UCSD-AML1 (cell line): ENCODE data around the gene ZBTB47.

Experiments used
- DNase-seq: peaks from one replicate; lab custom pipeline; 2025; ENCODE audit not compliant: unreplicated experiment; lab: John Stamatoyannopoulos, UW

Gene ZBTB47

GRCh38 chr3:42653560-42654330, at the start of gene ZBTB47:
ZBTB47 (plus strand) TSS chr3:42653697; CDS start chr3:42658356, 4,659 bp downstream.
- DNase-seq, result peak; percentile 67

- DNase-seq, result no peak
Observed at GRCh38 chr3:42605546-42606173, 47.8 kb upstream of the ZBTB47 start.

- no peak for DNase-seq
Observed at GRCh38 chr3:42608581-42608980, 44.9 kb upstream of the ZBTB47 start.

- DNase-seq, result no peak
Observed at GRCh38 chr3:42610976-42611375, 42.5 kb upstream of the ZBTB47 start.

GRCh38 chr3:42612217-42612616, 41.3 kb upstream of the ZBTB47 start:
- no peak for DNase-seq

GRCh38 chr3:42612928-42613327, 40.6 kb upstream of the ZBTB47 start:
- no peak for DNase-seq

- no peak for DNase-seq
Observed at GRCh38 chr3:42613462-42613861, 40.0 kb upstream of the ZBTB47 start.

GRCh38 chr3:42631620-42632019, 21.9 kb upstream of the ZBTB47 start:
- no peak for DNase-seq

- DNase-seq, result no peak
Observed at GRCh38 chr3:42632146-42632545, 21.4 kb upstream of the ZBTB47 start.

GRCh38 chr3:42633544-42633943, 20.0 kb upstream of the ZBTB47 start:
- DNase-seq, result no peak

GRCh38 chr3:42635111-42635510, 18.4 kb upstream of the ZBTB47 start:
- DNase-seq, result no peak

- DNase-seq, result no peak
Observed at GRCh38 chr3:42637001-42637400, 16.5 kb upstream of the ZBTB47 start.

- DNase-seq, result no peak
Observed at GRCh38 chr3:42638339-42638842, 15.1 kb upstream of the ZBTB47 start.

- no peak for DNase-seq
Observed at GRCh38 chr3:42639192-42639591, 14.3 kb upstream of the ZBTB47 start.

- DNase-seq, result no peak
Observed at GRCh38 chr3:42640129-42640528, 13.4 kb upstream of the ZBTB47 start.

GRCh38 chr3:42640771-42641370, 12.6 kb upstream of the ZBTB47 start:
- DNase-seq, result no peak

GRCh38 chr3:42647821-42648459, 5.6 kb upstream of the ZBTB47 start:
- DNase-seq, result no peak

- DNase-seq, result no peak
Observed at GRCh38 chr3:42649006-42649405, 4.5 kb upstream of the ZBTB47 start.

GRCh38 chr3:42649783-42650182, 3.7 kb upstream of the ZBTB47 start:
- DNase-seq, result no peak

- no peak for DNase-seq
Observed at GRCh38 chr3:42651248-42652091, 2.0 kb upstream of the ZBTB47 start.

GRCh38 chr3:42652251-42652610, 1.3 kb upstream of the ZBTB47 start:
- no peak for DNase-seq
